ENCODE measurements around the gene SCNN1A.

GRCh38 chr12:6367969-6368892, 7.1 kb downstream of the SCNN1A start:
- TF ChIP-seq CTCF (IDR thresholded peaks at IDR 0.05): no peak
- TF ChIP-seq POLR2AphosphoS5 (IDR thresholded peaks at IDR 0.05): no peak

Measured in sigmoid colon (tissue), 4 donors.